WTC11 (cell line): Measurements from ENCODE around the gene C1orf115. TPM values are rescaled to one million over a fixed set of nuclear protein-coding genes. Genes with fewer than 3 reads are reported as not detected.

Experiments
- ATAC-seq: fragments of 200-7000 bp; cut with Tn5 transposase; 2 replicates; pipeline ENCODE4 v1.10.0; 2021; ENCODE audit warnings: mild to moderate bottlenecking, moderate library complexity
- Bru-seq: library from RNA; stranded (reverse); fragments of 400-500 nt; gene quantifications from one replicate; lab custom pipeline; 2021; lab: Mats Ljungman, UMichigan
- CTCF ChIA-PET: fragments of 300-600 bp; sonication (Branson Sonifier 250); formaldehyde crosslinking; loops from one replicate; lab custom pipeline; 2021; ENCODE audit warnings: antibody characterized with exemption; lab: Charles Lee
- POLR2A ChIA-PET: fragments of 350-600 bp; sonication (Branson Sonifier 250); formaldehyde crosslinking; loops from one replicate; lab custom pipeline; 2021; ENCODE audit warnings: antibody characterized with exemption; lab: Charles Lee
- DNase-seq: peaks from one replicate; pipeline ENCODE4 v3.0.0; 2021; ENCODE audit warnings: low spot score
- H3K27ac Mint-ChIP-seq: 2 replicates; pipeline ENCODE4 v1.8.0; 2021; ENCODE audit warnings: mixed read lengths
- H3K27me3 Mint-ChIP-seq: 2 replicates; pipeline ENCODE4 v1.8.0; 2021; ENCODE audit warnings: low read depth, mild to moderate bottlenecking, moderate library complexity, mixed read lengths
- H3K36me3 Mint-ChIP-seq: 2 replicates; pipeline ENCODE4 v1.8.0; 2021; ENCODE audit warnings: mixed read lengths
- H3K4me1 Mint-ChIP-seq: 2 replicates; pipeline ENCODE4 v1.8.0; 2022; ENCODE audit warnings: mixed read lengths
- H3K4me3 Mint-ChIP-seq: 2 replicates; pipeline ENCODE4 v1.8.0; 2021; ENCODE audit warnings: mild to moderate bottlenecking, moderate library complexity, mixed read lengths
- H3K9me3 Mint-ChIP-seq: 2 replicates; pipeline ENCODE4 v1.8.0; 2021; ENCODE audit warnings: mixed read lengths
- CBFB ChIP-seq: sonication (generic); formaldehyde crosslinking; IDR thresholded peaks from 2 replicates; pipeline ENCODE4 v1.8.1; 2022; ENCODE audit warnings: mild to moderate bottlenecking, low read depth, missing genetic modification reagents
- CREM ChIP-seq: sonication (generic); formaldehyde crosslinking; IDR thresholded peaks from 2 replicates; pipeline ENCODE4 v1.8.1; 2022; ENCODE audit warnings: mild to moderate bottlenecking, missing genetic modification reagents, moderate library complexity
- ETV6 ChIP-seq: sonication (generic); formaldehyde crosslinking; IDR thresholded peaks from 2 replicates; pipeline ENCODE4 v1.8.1; 2022; ENCODE audit warnings: mild to moderate bottlenecking, missing genetic modification reagents
- FOXK1 ChIP-seq: sonication (generic); formaldehyde crosslinking; IDR thresholded peaks from 2 replicates; pipeline ENCODE4 v1.8.0; 2022; ENCODE audit warnings: mild to moderate bottlenecking, moderate library complexity, missing genetic modification reagents
- FOXP1 ChIP-seq: sonication (generic); formaldehyde crosslinking; IDR thresholded peaks from 2 replicates; pipeline ENCODE4 v1.8.0; 2022; ENCODE audit warnings: missing genetic modification reagents, mild to moderate bottlenecking, moderate library complexity, borderline replicate concordance
- GABPB1 ChIP-seq: sonication (generic); formaldehyde crosslinking; IDR thresholded peaks from 2 replicates; pipeline ENCODE4 v1.8.1; 2023; ENCODE audit warnings: mild to moderate bottlenecking, missing genetic modification reagents
- JUN ChIP-seq: sonication (generic); formaldehyde crosslinking; IDR thresholded peaks from 2 replicates; pipeline ENCODE4 v1.8.0; 2023; ENCODE audit warnings: mild to moderate bottlenecking, missing genetic modification reagents
- NR1H2 ChIP-seq: sonication (generic); formaldehyde crosslinking; IDR thresholded peaks from 2 replicates; pipeline ENCODE4 v1.9.0; 2021; ENCODE audit warnings: mild to moderate bottlenecking, moderate library complexity, missing genetic modification reagents
- NR3C1 ChIP-seq: sonication (generic); formaldehyde crosslinking; conservative IDR thresholded peaks from 2 replicates; pipeline ENCODE4 v1.8.1; 2023; ENCODE audit warnings: low read depth, mild to moderate bottlenecking, missing genetic modification reagents
- TP53 ChIP-seq: sonication (generic); formaldehyde crosslinking; IDR thresholded peaks from 2 replicates; pipeline ENCODE4 v1.8.1; 2023; ENCODE audit warnings: mild to moderate bottlenecking, missing genetic modification reagents
- ZNF138 ChIP-seq: sonication (generic); formaldehyde crosslinking; conservative IDR thresholded peaks from 2 replicates; pipeline ENCODE4 v1.8.1; 2022; ENCODE audit warnings: mild to moderate bottlenecking, moderate library complexity, missing genetic modification reagents
- long read RNA-seq, 3 experiments: library from RNA in 1 of 3; library from capped mRNA in 1 of 3; library from polyadenylated mRNA in 1 of 3; unstranded in 2 of 3; stranded (forward) in 1 of 3; transcript quantifications; one replicate each; pipeline ENCODE4 v2.0.0, GENCODE V29; 2021
- total RNA-seq: library from RNA; stranded (reverse); gene quantifications from 3 replicates; pipeline ENCODE4 v1.2.3, GENCODE V29; 2021
- TF ChIP-seq, protein P1 (sequence below): sonication (generic); formaldehyde crosslinking; IDR thresholded peaks from 2 replicates; pipeline ENCODE4 v1.8.0; 2023; ENCODE audit warnings: missing genetic modification reagents, mild to moderate bottlenecking, borderline replicate concordance
- TF ChIP-seq, protein P2 (sequence below): fragments of 200-600 bp; IDR thresholded peaks from 2 replicates; pipeline ENCODE4 v1.8.0; 2022; ENCODE audit warnings: antibody characterized with exemption
- TF ChIP-seq, protein P3 (sequence below): sonication (generic); formaldehyde crosslinking; IDR thresholded peaks from 2 replicates; pipeline ENCODE4 v1.8.1; 2023; ENCODE audit warnings: mild to moderate bottlenecking, missing genetic modification reagents, moderate library complexity
- TF ChIP-seq, protein P4 (sequence below): sonication (generic); formaldehyde crosslinking; IDR thresholded peaks from 2 replicates; pipeline ENCODE4 v1.8.1; 2023; ENCODE audit warnings: mild to moderate bottlenecking, missing genetic modification reagents, moderate library complexity
- TF ChIP-seq, protein P5 (sequence below): sonication (generic); formaldehyde crosslinking; IDR thresholded peaks from 2 replicates; pipeline ENCODE4 v1.8.1; 2022; ENCODE audit warnings: missing genetic modification reagents, borderline replicate concordance
- TF ChIP-seq, protein P6 (sequence below): sonication (generic); formaldehyde crosslinking; IDR thresholded peaks from 2 replicates; pipeline ENCODE4 v1.8.0; 2022; ENCODE audit warnings: mild to moderate bottlenecking, missing genetic modification reagents
- TF ChIP-seq, protein P7 (sequence below): sonication (generic); formaldehyde crosslinking; IDR thresholded peaks from 2 replicates; pipeline ENCODE4 v1.8.0; 2022; ENCODE audit warnings: mild to moderate bottlenecking, missing genetic modification reagents
- TF ChIP-seq, protein P8 (sequence below): sonication (generic); formaldehyde crosslinking; IDR thresholded peaks from 2 replicates; pipeline ENCODE4 v1.8.1; 2023; ENCODE audit warnings: mild to moderate bottlenecking, moderate library complexity, missing genetic modification reagents

C1orf115 gene, protein sequence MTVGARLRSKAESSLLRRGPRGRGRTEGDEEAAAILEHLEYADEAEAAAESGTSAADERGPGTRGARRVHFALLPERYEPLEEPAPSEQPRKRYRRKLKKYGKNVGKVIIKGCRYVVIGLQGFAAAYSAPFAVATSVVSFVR
- total RNA-seq (10.0 to 11.5 TPM (median 11.1 TPM) in 3 replicates), Bru-seq, nascent RNA (percentile 57 among the genes with signal in this experiment)
- long read RNA-seq, experiment 1, transcript C1orf115-201 (2 exons, 3,413 nt): major isoform, 76 of 78 reads
- long read RNA-seq, experiment 1, partial matches to known transcripts: 0 of 78 reads
- long read RNA-seq, experiment 1, other reads (novel, unspliced or antisense): 2 of 78 reads
- long read RNA-seq, experiment 2, transcript C1orf115-201 (2 exons, 3,413 nt): major isoform, 7 of 17 reads
- long read RNA-seq, experiment 2, partial matches to known transcripts: 9 of 17 reads
- long read RNA-seq, experiment 2, other reads (novel, unspliced or antisense): 1 of 17 reads
- long read RNA-seq, experiment 3, partial matches to known transcripts: 0 of 1 reads
- long read RNA-seq, experiment 3, other reads (novel, unspliced or antisense): 1 of 1 reads

DNA sequence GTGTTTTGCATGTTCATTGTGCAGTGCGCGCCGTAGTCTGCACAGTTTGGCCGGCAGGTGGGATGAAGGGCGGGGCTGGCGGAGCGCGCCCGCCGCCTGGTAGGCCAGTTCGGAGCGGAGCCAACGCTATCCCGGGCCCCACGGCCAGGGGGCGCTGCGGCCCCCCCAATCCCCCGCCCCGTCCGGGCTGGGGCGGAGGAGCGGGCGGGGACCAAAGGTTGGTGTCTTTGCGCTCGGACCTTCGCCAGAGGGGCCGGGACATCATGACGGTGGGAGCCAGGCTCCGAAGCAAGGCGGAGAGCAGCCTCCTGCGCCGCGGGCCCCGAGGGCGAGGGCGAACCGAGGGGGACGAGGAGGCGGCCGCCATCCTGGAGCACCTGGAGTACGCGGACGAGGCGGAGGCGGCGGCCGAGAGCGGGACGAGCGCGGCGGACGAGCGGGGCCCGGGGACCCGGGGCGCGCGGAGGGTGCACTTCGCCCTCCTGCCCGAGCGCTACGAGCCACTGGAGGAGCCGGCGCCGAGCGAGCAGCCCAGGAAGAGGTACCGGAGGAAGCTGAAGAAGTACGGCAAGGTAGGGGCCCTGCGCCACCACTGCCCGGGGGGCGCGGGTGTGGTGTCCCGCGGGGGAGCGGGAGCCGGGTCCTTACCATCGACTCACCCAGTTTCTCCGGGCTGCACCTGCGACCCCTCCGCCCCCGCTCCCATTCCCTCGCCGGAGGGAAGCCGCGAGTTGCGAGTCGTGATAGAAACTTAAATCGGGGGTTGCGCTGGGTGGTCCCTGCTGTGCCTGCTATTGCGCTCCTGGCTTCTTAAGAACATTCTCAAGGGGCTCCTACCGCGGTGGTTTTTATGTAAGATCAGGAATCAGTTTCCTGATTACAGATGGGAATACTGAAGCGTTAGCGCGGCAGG lies at the start of gene C1orf115:
Gene C1orf115 (plus strand): TSS at position 224 of the 913 bp plus-strand sequence. CDS start 40 bp downstream, at position 264.
- Mint-ChIP-seq H3K9me3 (no peaks in the 10 kb centered on the region), H3K36me3 (no peaks in the 10 kb centered on the region), H3K4me1 (peaks cover 15% of the 10 kb centered on the region), H3K4me3 (peak within 1 kb of the TSS; percentile 93), H3K27me3 (peaks cover 28% of the 10 kb centered on the region), H3K27ac (0 out of 2 replicates have a peak within 1 kb of the TSS, but pooled peaks have one; percentile 60)
- ChIA-PET CTCF (interaction anchor here (1.0 to 2.3 kb wide), 6 partner anchors 43 to 322 kb away, joined by 3 to 23 read pairs (median 4); partner anchors contain the start of gene MTARC2), POLR2A (no interaction called here)
- peak; percentile 89 for DNase-seq
- peak; percentile 90 for ATAC-seq
- TF ChIP-seq NR3C1 (CRISPR knock-in tag) (no peak), NR1H2 (CRISPR knock-in tag) (no peak), FOXP1 (CRISPR knock-in tag) (peak; percentile 92), TP53 (no peak), FOXK1 (CRISPR knock-in tag) (0 out of 2 replicates have a peak, but pooled peaks have one; percentile 44), GABPB1 (CRISPR knock-in tag) (peak; percentile 60), CREM (CRISPR knock-in tag) (peak; percentile 75; the same call in 1 of the 2 replicates), ZNF138 (CRISPR knock-in tag) (0 out of 2 replicates have a peak, but pooled peaks have one; percentile 10), JUN (CRISPR knock-in tag) (0 out of 2 replicates have a peak, but pooled peaks have one; percentile 41), ETV6 (CRISPR knock-in tag) (peak; percentile 71), CBFB (CRISPR knock-in tag) (peak; percentile 28; the same call in 1 of the 2 replicates)
- TF ChIP-seq, protein P1, sequence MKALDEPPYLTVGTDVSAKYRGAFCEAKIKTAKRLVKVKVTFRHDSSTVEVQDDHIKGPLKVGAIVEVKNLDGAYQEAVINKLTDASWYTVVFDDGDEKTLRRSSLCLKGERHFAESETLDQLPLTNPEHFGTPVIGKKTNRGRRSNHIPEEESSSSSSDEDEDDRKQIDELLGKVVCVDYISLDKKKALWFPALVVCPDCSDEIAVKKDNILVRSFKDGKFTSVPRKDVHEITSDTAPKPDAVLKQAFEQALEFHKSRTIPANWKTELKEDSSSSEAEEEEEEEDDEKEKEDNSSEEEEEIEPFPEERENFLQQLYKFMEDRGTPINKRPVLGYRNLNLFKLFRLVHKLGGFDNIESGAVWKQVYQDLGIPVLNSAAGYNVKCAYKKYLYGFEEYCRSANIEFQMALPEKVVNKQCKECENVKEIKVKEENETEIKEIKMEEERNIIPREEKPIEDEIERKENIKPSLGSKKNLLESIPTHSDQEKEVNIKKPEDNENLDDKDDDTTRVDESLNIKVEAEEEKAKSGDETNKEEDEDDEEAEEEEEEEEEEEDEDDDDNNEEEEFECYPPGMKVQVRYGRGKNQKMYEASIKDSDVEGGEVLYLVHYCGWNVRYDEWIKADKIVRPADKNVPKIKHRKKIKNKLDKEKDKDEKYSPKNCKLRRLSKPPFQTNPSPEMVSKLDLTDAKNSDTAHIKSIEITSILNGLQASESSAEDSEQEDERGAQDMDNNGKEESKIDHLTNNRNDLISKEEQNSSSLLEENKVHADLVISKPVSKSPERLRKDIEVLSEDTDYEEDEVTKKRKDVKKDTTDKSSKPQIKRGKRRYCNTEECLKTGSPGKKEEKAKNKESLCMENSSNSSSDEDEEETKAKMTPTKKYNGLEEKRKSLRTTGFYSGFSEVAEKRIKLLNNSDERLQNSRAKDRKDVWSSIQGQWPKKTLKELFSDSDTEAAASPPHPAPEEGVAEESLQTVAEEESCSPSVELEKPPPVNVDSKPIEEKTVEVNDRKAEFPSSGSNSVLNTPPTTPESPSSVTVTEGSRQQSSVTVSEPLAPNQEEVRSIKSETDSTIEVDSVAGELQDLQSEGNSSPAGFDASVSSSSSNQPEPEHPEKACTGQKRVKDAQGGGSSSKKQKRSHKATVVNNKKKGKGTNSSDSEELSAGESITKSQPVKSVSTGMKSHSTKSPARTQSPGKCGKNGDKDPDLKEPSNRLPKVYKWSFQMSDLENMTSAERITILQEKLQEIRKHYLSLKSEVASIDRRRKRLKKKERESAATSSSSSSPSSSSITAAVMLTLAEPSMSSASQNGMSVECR (CRISPR knock-in tag): no peak
- TF ChIP-seq, protein P2, sequence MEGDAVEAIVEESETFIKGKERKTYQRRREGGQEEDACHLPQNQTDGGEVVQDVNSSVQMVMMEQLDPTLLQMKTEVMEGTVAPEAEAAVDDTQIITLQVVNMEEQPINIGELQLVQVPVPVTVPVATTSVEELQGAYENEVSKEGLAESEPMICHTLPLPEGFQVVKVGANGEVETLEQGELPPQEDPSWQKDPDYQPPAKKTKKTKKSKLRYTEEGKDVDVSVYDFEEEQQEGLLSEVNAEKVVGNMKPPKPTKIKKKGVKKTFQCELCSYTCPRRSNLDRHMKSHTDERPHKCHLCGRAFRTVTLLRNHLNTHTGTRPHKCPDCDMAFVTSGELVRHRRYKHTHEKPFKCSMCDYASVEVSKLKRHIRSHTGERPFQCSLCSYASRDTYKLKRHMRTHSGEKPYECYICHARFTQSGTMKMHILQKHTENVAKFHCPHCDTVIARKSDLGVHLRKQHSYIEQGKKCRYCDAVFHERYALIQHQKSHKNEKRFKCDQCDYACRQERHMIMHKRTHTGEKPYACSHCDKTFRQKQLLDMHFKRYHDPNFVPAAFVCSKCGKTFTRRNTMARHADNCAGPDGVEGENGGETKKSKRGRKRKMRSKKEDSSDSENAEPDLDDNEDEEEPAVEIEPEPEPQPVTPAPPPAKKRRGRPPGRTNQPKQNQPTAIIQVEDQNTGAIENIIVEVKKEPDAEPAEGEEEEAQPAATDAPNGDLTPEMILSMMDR: peak; percentile 99
- TF ChIP-seq, protein P3, sequence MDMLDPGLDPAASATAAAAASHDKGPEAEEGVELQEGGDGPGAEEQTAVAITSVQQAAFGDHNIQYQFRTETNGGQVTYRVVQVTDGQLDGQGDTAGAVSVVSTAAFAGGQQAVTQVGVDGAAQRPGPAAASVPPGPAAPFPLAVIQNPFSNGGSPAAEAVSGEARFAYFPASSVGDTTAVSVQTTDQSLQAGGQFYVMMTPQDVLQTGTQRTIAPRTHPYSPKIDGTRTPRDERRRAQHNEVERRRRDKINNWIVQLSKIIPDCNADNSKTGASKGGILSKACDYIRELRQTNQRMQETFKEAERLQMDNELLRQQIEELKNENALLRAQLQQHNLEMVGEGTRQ (CRISPR knock-in tag): no peak; the same call in 1 of the 2 replicates
- TF ChIP-seq, protein P4, sequence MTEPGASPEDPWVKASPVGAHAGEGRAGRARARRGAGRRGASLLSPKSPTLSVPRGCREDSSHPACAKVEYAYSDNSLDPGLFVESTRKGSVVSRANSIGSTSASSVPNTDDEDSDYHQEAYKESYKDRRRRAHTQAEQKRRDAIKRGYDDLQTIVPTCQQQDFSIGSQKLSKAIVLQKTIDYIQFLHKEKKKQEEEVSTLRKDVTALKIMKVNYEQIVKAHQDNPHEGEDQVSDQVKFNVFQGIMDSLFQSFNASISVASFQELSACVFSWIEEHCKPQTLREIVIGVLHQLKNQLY (CRISPR knock-in tag): peak; percentile 30; the same call in 1 of the 2 replicates
- TF ChIP-seq, protein P5, sequence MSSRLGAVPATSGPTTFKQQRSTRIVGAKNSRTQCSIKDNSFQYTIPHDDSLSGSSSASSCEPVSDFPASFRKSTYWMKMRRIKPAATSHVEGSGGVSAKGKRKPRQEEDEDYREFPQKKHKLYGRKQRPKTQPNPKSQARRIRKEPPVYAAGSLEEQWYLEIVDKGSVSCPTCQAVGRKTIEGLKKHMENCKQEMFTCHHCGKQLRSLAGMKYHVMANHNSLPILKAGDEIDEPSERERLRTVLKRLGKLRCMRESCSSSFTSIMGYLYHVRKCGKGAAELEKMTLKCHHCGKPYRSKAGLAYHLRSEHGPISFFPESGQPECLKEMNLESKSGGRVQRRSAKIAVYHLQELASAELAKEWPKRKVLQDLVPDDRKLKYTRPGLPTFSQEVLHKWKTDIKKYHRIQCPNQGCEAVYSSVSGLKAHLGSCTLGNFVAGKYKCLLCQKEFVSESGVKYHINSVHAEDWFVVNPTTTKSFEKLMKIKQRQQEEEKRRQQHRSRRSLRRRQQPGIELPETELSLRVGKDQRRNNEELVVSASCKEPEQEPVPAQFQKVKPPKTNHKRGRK: no peak
- TF ChIP-seq, protein P6, sequence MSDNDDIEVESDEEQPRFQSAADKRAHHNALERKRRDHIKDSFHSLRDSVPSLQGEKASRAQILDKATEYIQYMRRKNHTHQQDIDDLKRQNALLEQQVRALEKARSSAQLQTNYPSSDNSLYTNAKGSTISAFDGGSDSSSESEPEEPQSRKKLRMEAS (CRISPR knock-in tag): peak; percentile 64; the same call in 1 of the 2 replicates
- TF ChIP-seq, protein P7, sequence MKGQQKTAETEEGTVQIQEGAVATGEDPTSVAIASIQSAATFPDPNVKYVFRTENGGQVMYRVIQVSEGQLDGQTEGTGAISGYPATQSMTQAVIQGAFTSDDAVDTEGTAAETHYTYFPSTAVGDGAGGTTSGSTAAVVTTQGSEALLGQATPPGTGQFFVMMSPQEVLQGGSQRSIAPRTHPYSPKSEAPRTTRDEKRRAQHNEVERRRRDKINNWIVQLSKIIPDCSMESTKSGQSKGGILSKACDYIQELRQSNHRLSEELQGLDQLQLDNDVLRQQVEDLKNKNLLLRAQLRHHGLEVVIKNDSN (CRISPR knock-in tag): no peak
- TF ChIP-seq, protein P8, sequence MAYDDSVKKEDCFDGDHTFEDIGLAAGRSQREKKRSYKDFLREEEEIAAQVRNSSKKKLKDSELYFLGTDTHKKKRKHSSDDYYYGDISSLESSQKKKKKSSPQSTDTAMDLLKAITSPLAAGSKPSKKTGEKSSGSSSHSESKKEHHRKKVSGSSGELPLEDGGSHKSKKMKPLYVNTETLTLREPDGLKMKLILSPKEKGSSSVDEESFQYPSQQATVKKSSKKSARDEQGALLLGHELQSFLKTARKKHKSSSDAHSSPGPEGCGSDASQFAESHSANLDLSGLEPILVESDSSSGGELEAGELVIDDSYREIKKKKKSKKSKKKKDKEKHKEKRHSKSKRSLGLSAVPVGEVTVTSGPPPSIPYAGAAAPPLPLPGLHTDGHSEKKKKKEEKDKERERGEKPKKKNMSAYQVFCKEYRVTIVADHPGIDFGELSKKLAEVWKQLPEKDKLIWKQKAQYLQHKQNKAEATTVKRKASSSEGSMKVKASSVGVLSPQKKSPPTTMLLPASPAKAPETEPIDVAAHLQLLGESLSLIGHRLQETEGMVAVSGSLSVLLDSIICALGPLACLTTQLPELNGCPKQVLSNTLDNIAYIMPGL (CRISPR knock-in tag): peak; percentile 100
